ENCODE measurements around the gene SLC27A3. TPM values are rescaled to one million over a fixed set of nuclear protein-coding genes. Genes with fewer than 3 reads are reported as not detected.

The SLC27A3 gene
- total and polyA plus RNA-seq, 9 of the 15 experiments (the other 6 are each of a cell fraction or from before 2014, with no cell fraction given), result 0.57 to 5.2 (median 2.8) TPM

- no TSS peak for BruUV-seq (replicated peaks)
- Histone ChIP-seq H3K9me3 (replicated peaks; ENCODE audit: control insufficient read depth, insufficient read depth, low read depth, low read length) (no peaks in the 10 kb centered on the region), H3K4me1 (replicated peaks in 1 of 2; ENCODE audit: control insufficient read depth in 2 of 2, insufficient read depth in 2 of 2, low read length in 2 of 2) (peaks cover 7 to 54% of the 10 kb centered on the region in 2 experiments), H3K27me3 (ENCODE audit: control insufficient read depth in 2 of 2, insufficient read depth in 2 of 2, low read length in 2 of 2) (no peaks in the 10 kb centered on the region), H3K4me3 (no peak overlapping the region), H3K4me2 (ENCODE audit: insufficient read depth, low read length) (no peak overlapping the region), H4K20me1 (replicated peaks; ENCODE audit: control insufficient read depth, insufficient read depth, low read length) (no peaks in the 10 kb centered on the region), H2AFZ (ENCODE audit: low read depth, low read length) (no peak overlapping the region), H3K36me3 (ENCODE audit: control insufficient read depth, insufficient read depth, low read length) (no peaks in the 10 kb centered on the region), H3K79me2 (ENCODE audit: control insufficient read depth, insufficient read depth, low read length) (no peaks in the 10 kb centered on the region), H3K9ac (ENCODE audit: insufficient read depth in 1 of 2, low read depth in 2 of 2, low read length in 2 of 2) (peak overlapping the region in 1 of 2 experiments; percentile 59; a peak in 2 of 4 replicates), H3K27ac (ENCODE audit: extremely low read depth, low read depth, low read length) (no peak overlapping the region), H3K9me1 (ENCODE audit: control insufficient read depth, insufficient read depth, low read length) (no peaks in the 10 kb centered on the region)
- DNase-seq (ENCODE audit: extremely low read depth in 1 of 4, low spot score in 3 of 4) (no peak), ATAC-seq (no peak), FAIRE-seq (peak; percentile 56)
- WGBS (ENCODE audit: insufficient coverage, low coverage, missing lambda C conversion rate), result 35% methylated on average over 10 of the region's 14 CpGs
- TF ChIP-seq ILK (tag; IDR thresholded peaks at IDR 0.05; ENCODE audit: borderline replicate concordance, low read depth) (no peak), PKNOX1 (IDR thresholded peaks at IDR 0.05) (peak; percentile 43)
- in situ Hi-C loops (cut with MboI) (loop anchor here (5.0 kb wide), 1 partner anchor 193 kb away; the partner anchor contains the start of gene RAB13), intact Hi-C loops (cut with micrococcal nuclease) (loop anchor here (5.0 kb wide), 2 partner anchors 128 to 173 kb away; partner anchors contain the start of genes CREB3L4 and GATAD2B)
- ChIA-PET POLR2A (interaction anchor here (0.7 kb wide), 1 partner anchor 31 kb away, joined by 3 read pairs; no protein-coding TSS in a partner anchor), CTCF (ENCODE audit: low intra/inter-chr PET ratio) (no interaction called here)
These were observed 19.6 kb downstream of the SLC27A3 start for GRCh38 chr1:153794624-153795329.

Data from K562 (cell line).